SK-N-MC (cell line): ENCODE measurements around the gene GALNT7.

Experiments used
- EZH2 ChIP-seq: fragments of 200-600 bp; sonication (generic); IDR thresholded peaks from one replicate; pipeline ENCODE4 v1.6.1; 2017; ENCODE audit warnings: antibody characterized with exemption
- FOXP2 ChIP-seq: optimal IDR thresholded peaks from 2 replicates; pipeline ENCODE3; 2011; ENCODE audit warnings: mild to moderate bottlenecking, moderate library complexity; ENCODE audit not compliant: insufficient read depth; ENCODE audit errors: extremely low read length, control extremely low read depth
- POLR2AphosphoS5 ChIP-seq: IDR thresholded peaks from 2 replicates; pipeline ENCODE4 v1.6.1; 2012; ENCODE audit warnings: mild to moderate bottlenecking, low read depth, low read length, borderline replicate concordance

GRCh38 chr4:173242466-173243250 is 74.0 kb downstream of the GALNT7 start:
- TF ChIP-seq POLR2AphosphoS5 (no peak), EZH2 (no peak), FOXP2 (no peak)
